Lung (tissue), 12 donors: ENCODE results near the gene MRGPRD. TPM values are rescaled to one million over a fixed set of nuclear protein-coding genes. Genes with fewer than 3 reads are reported as not detected.

Experiments
- ATAC-seq: fragments of 200-7000 bp; cut with Tn5 transposase; one replicate; pipeline ENCODE4 v1.9.1; 2020; ENCODE audit warnings: moderate number of reproducible peaks; ENCODE audit not compliant: insufficient read depth, low FRiP score
- DNase-seq, 3 donors: peaks; one replicate each; pipeline ENCODE4 v3.0.0-alpha.2; 2013 to 2017
- H3K27ac ChIP-seq, 2 donors: one replicate each; pipeline ENCODE4 v1.5.1; 2013; ENCODE audit warnings: mild to moderate bottlenecking in 2 of 2, moderate library complexity in 2 of 2, control low read depth in 1 of 2, inconsistent platforms in 1 of 2, low read depth in 1 of 2, low read length in 1 of 2
- H3K27me3 ChIP-seq, 3 donors: one replicate each; pipeline ENCODE4 v1.5.1; 2013; ENCODE audit warnings: low read length in 2 of 3; ENCODE audit not compliant: control insufficient read depth in 3 of 3, insufficient read depth in 3 of 3
- H3K36me3 ChIP-seq, 4 donors: one replicate each; pipeline ENCODE4 v1.5.1; 2013; ENCODE audit warnings: low read length in 4 of 4, mild to moderate bottlenecking in 1 of 4, moderate library complexity in 1 of 4; ENCODE audit not compliant: control insufficient read depth in 4 of 4, insufficient read depth in 4 of 4
- H3K4me1 ChIP-seq, 5 donors: one replicate each; pipeline ENCODE4 v1.5.1; 2013; ENCODE audit warnings: low read length in 5 of 5, mild to moderate bottlenecking in 2 of 5, moderate library complexity in 1 of 5; ENCODE audit not compliant: control insufficient read depth in 5 of 5, insufficient read depth in 5 of 5
- H3K4me3 ChIP-seq: one replicate; pipeline ENCODE4 v1.5.1; 2013; ENCODE audit warnings: mild to moderate bottlenecking, control low read depth, moderate library complexity
- H3K9ac ChIP-seq, 2 donors: one replicate each; pipeline ENCODE4 v1.5.1; 2013; ENCODE audit warnings: low read length in 2 of 2, control low read depth in 1 of 2; ENCODE audit not compliant: insufficient read depth in 1 of 2
- H3K9me3 ChIP-seq, 4 donors: one replicate each; pipeline ENCODE4 v1.5.1; 2013; ENCODE audit warnings: low read length in 3 of 4, mild to moderate bottlenecking in 1 of 4, moderate library complexity in 1 of 4; ENCODE audit not compliant: control insufficient read depth in 4 of 4, insufficient read depth in 3 of 4
- WGBS, 2 donors: extraction: QIAGEN DNeasy Blood & Tissue Kit; methylation state at CpG; one replicate each; pipeline ENCODE4 v1.1.7; 2013; 5-methylcytosine and 5-hydroxymethylcytosine counted together
- polyA plus RNA-seq, 2 donors: library from polyadenylated mRNA; stranded (reverse); fragments of 200-250 nt; gene quantifications; one replicate each; pipeline ENCODE4 v1.2.1, GENCODE V29; 2013
- total RNA-seq, 2 donors: library from RNA; depleted of rRNA in 1 of 2; stranded (reverse); fragments of >200 nt in 1 of 2; gene quantifications; one replicate each; pipeline ENCODE4 v1.2.1, GENCODE V29; 2014 to 2021
- TF ChIP-seq, protein P1 (sequence below): IDR thresholded peaks from 2 replicates; pipeline ENCODE4 v1.5.1; 2012; ENCODE audit warnings: mild to moderate bottlenecking; ENCODE audit errors: control extremely low read depth, extremely low read depth
- donor health status: control.
- donor health status: control.
- donor health status: Bipolar disorder and iron deficiency.
- donor health status: healthy.
- donor health status: DM: yes; HTN: yes; CAD: no.

Gene MRGPRD
- total and polyA plus RNA-seq, 4 donors = not detected

DNA sequence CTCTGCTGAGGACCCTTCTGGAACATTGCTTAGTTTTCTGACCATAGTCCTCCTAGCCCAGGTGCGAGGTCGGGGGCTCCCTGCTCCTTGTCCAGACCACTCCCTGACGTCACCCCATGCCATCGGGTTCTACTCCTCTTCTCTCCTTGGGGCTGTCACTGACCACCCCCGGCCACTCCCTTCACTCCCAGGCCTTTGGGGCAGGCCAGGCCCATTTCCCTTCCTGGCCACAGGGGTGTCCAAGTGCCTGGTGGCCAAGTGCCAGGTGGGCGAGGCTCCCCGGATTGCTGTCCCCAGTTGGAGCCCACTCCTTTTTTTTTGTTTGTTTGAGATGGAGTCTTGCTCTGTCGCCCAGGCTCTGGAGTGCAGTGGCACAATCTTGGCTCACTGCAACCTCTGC is 19.5 kb downstream of the MRGPRD start:
- H3K9ac ChIP-seq = no peak overlapping the region
- ATAC-seq (no peak), DNase-seq (no peak)
- TF ChIP-seq, protein P1, sequence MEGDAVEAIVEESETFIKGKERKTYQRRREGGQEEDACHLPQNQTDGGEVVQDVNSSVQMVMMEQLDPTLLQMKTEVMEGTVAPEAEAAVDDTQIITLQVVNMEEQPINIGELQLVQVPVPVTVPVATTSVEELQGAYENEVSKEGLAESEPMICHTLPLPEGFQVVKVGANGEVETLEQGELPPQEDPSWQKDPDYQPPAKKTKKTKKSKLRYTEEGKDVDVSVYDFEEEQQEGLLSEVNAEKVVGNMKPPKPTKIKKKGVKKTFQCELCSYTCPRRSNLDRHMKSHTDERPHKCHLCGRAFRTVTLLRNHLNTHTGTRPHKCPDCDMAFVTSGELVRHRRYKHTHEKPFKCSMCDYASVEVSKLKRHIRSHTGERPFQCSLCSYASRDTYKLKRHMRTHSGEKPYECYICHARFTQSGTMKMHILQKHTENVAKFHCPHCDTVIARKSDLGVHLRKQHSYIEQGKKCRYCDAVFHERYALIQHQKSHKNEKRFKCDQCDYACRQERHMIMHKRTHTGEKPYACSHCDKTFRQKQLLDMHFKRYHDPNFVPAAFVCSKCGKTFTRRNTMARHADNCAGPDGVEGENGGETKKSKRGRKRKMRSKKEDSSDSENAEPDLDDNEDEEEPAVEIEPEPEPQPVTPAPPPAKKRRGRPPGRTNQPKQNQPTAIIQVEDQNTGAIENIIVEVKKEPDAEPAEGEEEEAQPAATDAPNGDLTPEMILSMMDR = no peak
- H3K27ac ChIP-seq = no peak overlapping the region
- H3K9me3 ChIP-seq = peaks cover 0 to 3% (median 0%) of the 10 kb centered on the region in 4 donors
- WGBS, 2 donors = 73 to 88% methylated on average over 8 of the region's 8 CpGs
- H3K4me3 ChIP-seq = no peak overlapping the region
- no peaks in the 10 kb centered on the region for H3K36me3 ChIP-seq
- no peaks in the 10 kb centered on the region for H3K27me3 ChIP-seq
- peaks cover 0 to under 1% (median 0%) of the 10 kb centered on the region in 5 donors for H3K4me1 ChIP-seq

DNA sequence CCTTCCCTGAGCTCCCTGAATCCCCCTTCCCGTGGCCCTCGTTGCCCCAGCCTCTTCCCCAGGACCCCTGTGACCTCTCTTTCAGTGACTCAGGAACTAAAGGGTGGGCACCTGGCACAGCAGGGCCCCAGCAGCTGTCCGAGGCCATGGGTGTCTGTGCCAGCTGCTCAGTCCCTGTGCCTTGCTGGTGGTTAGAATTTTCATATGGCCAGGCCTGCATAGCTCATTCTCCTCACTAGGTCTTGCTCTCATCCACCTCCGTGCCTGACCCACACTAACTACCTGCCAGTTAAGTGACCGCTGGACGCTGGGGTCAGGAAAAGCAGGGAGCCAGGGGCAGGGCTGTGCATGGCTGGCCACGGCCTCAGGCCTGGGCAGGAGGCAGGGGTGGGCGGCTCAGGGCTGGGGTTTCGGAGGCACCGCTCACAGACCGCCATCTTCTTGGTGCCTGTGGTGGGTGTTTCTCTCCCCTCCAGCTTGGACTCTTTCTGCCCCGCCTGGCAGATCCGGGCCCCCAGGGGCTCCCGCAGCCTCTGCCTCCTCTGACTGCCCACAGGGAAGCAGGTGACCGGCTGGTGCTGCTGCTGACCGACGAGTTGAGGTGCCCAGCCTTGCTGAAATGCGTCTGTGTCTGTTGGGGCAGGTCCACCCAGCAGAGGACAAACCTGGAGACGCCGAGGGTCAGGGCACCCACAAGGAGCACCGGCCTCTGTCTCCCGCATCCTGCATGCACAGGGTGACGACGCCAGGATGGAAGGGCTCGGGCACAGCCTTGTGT is 20.3 kb downstream of the MRGPRD start:
- Histone ChIP-seq H3K27me3 (no peaks in the 10 kb centered on the region), H3K9me3 (peaks cover 0 to 3% (median 0%) of the 10 kb centered on the region in 4 donors), H3K4me3 (no peak overlapping the region), H3K4me1 (peaks cover 0 to 2% (median 0%) of the 10 kb centered on the region in 5 donors), H3K9ac (no peak overlapping the region), H3K27ac (no peak overlapping the region), H3K36me3 (no peaks in the 10 kb centered on the region)
- TF ChIP-seq, protein P1 = no peak
- DNase-seq (no peak), ATAC-seq (no peak)
- WGBS, 2 donors = 91 to 92% methylated on average over 24 to 25 of the region's 25 CpGs

DNA sequence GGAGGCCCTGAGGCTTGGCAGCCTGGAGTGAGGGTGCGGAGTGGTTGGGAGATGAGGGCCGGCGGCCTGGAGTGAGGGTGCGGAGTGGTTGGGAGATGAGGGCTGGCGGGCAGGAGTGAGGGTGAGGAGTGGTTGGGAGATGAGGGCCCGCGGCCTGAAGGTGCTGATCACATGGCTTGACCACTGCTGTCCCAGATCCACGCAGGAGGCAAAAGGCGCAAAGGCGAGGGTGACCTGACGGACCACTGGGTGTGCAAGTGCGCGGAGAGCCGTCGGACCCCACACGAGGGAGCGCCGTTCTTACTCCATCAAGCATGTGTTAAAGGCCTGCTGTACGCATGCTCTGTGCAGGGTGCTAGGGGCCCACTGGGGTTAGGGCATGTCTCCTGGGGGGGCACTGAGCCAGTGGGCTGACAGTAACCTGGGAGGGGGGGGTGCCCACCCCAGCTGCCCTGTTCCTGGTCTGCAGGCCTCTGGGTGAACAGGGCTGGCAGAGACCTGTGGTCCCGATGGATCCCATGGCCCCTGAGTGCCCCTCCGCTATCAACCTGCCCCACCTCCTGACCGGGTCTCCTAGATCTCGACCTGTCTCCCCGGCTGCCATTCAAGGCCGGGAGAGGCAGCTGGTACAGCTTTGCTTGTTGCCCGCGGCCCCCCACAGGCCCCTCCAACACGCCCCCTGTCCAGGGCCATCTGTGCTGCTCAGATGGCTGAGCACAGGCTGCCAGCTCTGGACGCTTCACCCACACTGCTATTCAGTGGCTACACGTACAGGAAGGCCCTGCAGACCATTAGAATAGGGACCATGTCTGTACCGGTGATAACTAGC is 21.1 kb downstream of the MRGPRD start:
- Histone ChIP-seq H3K27ac (no peak overlapping the region), H3K4me1 (peaks cover 0 to 9% (median 0%) of the 10 kb centered on the region in 5 donors), H3K9ac (no peak overlapping the region), H3K27me3 (no peaks in the 10 kb centered on the region), H3K9me3 (peaks cover 0 to 3% (median 0%) of the 10 kb centered on the region in 4 donors), H3K4me3 (no peak overlapping the region), H3K36me3 (no peaks in the 10 kb centered on the region)
- WGBS, 2 donors = 90 to 93% methylated on average over 30 to 31 of the region's 31 CpGs
- ATAC-seq (no peak), DNase-seq (no peak)
- TF ChIP-seq, protein P1 = no peak
